ENCODE data around the gene SLC9A7.

SLC9A7 gene

DNA sequence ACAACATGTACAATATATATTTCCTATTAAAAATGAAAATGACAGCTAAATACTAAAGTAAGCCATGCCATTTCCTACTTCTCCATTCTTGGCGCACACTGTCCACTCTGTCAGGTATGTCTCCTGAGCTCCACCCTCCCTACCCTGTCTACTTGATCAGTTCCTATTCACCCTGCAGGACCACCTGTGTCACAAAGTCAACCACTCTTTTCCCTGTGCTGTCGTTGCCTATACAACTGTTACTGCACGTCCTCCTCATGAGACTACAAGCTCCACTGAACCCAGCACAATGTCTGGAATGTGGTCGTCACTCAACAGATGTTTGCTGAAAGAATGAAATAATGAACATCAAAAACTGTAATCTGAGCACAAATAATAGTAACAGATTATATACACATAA lies 54.9 kb downstream of the SLC9A7 start:
- DNase-seq (ENCODE audit: low read depth) = no peak

DNA sequence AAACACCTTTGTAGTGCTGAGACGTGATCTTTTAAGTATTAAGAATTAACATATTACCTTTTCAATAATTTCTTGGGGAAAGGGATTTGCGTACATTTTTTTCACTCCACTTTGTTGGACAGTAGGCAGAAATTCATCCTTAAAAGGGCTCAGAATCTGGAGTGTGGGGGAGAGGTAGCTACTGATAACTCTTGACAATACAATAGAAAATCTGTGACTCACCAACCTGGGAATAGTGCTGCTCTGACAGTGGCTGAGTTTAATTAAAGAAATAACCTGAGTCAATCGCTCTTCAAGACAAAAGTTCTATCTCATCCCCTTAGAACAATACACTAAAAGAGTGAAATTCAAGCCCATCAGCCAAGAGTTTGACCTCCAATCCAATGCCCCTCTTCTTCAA lies 60.2 kb downstream of the SLC9A7 start:
- no peak for DNase-seq (ENCODE audit: low read depth)

DNA sequence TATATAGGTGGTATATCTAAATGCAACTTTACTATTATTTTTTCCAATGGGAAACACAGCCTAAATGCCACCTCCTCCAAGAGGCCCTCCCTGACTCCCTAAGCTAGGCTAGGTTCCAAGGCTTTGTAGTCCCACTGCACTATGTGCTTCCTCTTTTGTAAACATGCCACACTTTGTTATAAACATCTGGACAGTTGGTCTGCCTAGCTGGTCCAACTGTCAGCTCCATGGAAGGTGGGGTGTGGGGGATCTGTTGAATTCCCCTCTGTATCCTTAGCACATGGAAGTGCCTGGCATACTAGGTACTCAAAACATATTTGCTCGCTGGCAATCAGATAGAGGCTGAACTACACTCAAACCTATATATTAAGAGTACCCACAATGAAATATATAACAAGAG lies 63.4 kb downstream of the SLC9A7 start:
- DNase-seq (ENCODE audit: low read depth) = no peak

DNA sequence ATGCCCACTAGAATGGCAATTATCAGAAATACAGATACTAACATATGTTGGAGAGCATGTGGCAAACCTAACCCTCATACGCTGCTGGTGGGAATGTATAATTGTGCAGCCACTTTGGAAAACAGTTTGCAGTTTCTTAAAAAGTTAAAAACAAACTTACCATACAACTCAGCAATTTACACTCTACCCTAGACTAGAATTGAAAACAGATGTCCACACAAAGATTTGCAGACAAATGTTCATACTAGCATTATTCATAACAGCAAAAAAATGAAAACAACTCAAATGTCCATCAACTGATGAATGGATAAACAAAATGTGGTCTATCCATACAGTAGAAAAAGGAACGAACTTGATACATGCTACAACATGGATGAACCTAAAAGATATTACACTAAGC lies 64.4 kb downstream of the SLC9A7 start:
- no peak for DNase-seq (ENCODE audit: low read depth)

DNA sequence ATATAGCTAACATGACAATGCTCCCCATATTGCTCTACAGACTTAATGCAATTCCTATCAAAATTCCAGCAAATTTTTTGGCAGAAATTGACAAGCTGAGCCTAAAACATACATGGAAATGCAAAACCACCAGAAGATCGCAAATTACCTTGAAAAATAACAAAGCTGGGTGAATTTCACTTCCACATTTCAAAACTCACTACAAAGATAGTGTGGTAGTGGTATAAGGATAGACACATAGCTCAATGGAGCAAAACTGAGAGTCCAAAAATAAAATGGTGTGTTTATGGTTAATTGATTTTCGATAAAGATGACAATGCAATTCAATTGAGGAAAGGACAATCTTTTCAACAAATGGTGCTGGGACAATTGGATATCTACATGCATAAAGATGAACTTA lies 65.8 kb downstream of the SLC9A7 start:
- DNase-seq (ENCODE audit: low read depth) = no peak

- no peak for DNase-seq (ENCODE audit: low read depth)
These were observed 68.1 kb downstream of the SLC9A7 start for GRCh38 chrX:46690818-46691217.

GRCh38 chrX:46687619-46688018 lies 71.3 kb downstream of the SLC9A7 start:
- no peak for DNase-seq (ENCODE audit: low read depth)

DNA sequence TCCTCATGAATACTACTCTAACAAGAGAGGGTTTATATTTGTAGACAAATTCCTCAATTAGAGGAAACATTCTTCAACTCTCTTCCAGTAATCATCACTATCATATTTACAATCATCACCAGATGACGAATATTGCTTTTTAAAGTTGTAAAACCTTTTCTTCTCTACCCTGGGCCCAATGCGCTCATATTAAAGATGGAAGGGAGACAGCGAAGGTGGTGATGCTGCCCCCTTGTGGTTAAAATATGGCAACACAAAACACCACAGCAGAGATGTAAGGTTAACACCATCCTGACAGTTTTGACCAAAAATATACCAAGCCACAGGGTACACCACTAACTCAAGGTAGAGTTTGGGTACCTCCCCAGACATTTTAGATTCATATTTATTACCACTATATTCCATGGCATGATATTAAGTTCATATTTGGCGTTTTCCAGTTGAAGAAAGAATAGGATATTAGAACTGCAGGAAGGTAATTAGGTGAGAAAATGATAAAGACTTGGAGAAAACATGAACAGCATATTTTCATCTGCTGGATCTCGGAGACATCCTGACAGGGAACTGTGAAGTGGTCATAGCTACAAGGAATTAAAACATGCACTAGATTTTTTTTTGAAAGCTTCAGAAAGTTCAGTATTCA lies 72.8 kb downstream of the SLC9A7 start:
- no peak for DNase-seq (ENCODE audit: low read depth)

DNA sequence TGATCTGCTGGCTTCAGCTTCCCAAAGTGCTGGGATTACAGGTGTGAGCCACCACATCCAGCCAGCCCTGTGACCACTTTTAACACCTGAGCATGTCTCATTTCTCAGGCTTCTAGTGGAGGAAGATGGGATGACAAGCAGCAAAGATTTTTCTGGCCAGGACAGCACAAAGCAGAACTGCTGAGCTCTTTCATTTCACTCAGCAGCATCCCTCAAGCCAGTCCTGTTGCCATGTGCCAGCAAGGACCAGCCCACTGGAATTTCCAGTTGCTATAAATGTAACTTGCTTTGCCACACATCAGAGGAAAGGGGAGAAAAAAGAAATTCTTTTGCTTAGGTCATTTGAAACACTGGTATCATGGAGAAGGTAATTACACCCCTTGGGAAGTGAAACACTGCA lies 75.9 kb downstream of the SLC9A7 start:
- DNase-seq (ENCODE audit: low read depth) = no peak

DNA sequence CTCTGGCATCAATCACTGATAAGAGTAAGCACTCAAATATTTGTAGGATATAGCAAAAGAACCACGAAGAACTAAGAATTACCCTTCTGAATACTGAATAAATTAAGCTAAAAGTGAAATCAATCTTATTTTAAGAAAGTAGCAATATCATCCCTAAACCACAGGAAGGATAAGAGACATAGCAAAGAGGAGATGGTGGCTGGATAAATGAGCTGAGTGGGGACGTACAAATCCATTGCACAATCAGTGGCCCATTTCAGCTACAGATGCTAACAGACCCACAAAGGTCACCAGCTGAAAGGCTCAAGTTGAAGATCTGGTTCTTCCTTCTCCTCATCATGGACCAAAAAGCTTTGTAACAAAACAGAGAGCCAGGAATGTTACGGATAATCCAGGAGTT lies 77.1 kb downstream of the SLC9A7 start:
- no peak for DNase-seq (ENCODE audit: low read depth)

DNA sequence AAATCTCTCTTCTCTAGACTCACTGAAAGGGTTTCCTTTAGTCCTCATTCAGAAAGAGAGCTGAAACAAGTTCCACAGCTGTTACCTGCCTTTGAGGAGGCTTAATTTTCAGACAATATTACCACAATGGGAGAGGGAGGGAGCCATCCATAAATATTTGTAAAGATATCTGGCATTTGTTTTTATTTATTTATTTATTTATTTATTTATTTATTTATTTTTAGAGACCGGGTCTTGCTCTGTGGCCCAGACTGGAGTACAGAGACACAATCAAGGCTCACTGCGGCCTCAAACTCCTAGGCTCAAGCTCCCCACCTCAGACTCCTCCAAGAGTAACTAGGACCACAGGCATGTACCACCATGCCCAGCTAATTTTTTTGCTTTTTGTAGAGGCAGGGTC lies 80.7 kb downstream of the SLC9A7 start:
- no peak for DNase-seq (ENCODE audit: low read depth)

- no peak for DNase-seq (ENCODE audit: low read depth)
These were observed 82.2 kb downstream of the SLC9A7 start for GRCh38 chrX:46676399-46677356.

- DNase-seq (ENCODE audit: low read depth) = no peak
These were observed 85.1 kb downstream of the SLC9A7 start for GRCh38 chrX:46673620-46674359.

- no peak for DNase-seq (ENCODE audit: low read depth)
These were observed 88.6 kb downstream of the SLC9A7 start for GRCh38 chrX:46670316-46670715.

- no peak for DNase-seq (ENCODE audit: low read depth)
These were observed 92.1 kb downstream of the SLC9A7 start for GRCh38 chrX:46666831-46667230.

- DNase-seq (ENCODE audit: low read depth) = no peak
These were observed 93.4 kb downstream of the SLC9A7 start for GRCh38 chrX:46665232-46666152.

GRCh38 chrX:46662188-46662958 lies 96.5 kb downstream of the SLC9A7 start:
- no peak for DNase-seq (ENCODE audit: low read depth)

DNA sequence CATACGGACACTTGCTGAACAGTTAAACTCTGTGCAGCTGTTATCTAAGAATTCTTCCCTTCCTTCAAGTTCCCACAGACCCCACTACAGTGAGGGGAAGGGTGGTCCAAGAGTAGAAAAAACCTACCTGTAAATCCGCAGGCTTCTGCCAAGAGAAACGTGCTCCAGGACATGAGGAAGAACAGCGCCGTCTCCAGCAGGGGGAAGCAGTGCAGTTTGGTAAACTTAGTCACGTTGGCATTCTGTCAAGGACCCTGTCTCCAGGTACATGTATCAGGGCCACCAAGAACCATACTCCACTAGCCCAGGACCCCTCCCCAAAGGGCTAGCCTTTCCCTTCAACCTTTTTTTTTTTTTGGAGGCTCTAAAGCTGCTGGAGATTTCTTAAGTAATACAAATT lies 105.4 kb downstream of the SLC9A7 start:
- DNase-seq (ENCODE audit: low read depth) = no peak

DNA sequence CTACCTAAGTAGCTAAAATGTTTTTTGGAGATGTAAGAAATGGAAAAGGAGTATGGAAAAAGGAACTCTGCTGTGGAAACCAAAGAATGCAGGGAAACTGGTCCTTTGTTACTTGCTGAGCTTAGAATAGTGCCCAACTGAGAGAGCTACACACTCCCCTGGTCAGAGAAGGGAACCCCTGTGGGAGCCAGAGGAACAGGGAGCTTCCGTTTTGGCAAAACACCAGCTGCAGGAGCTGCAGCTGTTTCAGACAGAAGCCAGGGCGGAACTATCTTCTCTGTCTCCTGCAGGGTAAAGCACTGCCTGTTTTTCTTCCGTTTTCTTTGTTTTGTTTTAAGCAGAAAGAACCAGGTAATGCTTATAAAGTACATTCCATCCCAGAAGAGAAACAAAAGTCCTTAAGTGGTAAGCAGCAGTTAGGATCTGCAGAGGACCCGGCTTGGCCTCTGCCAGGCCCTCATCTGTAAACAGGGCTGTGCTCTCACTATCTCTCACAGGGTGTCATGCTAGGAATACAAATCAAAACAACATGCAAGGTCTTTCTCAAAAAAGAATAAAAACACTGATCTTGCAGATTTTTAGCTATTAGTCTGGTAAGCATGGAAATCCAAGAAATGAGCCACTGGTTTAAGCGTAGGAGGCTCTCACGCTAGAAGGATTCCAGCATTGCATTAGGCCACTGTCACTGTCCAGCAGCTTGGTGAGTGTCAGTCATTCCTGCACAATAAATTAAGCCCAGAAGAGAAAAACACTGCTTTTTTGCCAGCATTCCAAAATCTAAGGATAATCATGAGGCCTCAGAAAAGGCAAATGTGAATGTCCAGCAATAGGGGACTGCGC lies 109.3 kb downstream of the SLC9A7 start:
- no peak for DNase-seq (ENCODE audit: low read depth)

- no peak for DNase-seq (ENCODE audit: low read depth)
These were observed 110.3 kb downstream of the SLC9A7 start for GRCh38 chrX:46648660-46649059.
